Stomach (tissue), 4 donors: ENCODE measurements around the gene GTF2H3.

Source experiments
- CTCF ChIP-seq, 7 experiments: fragments of 450-650 bp in 4 of 7; fragments of 200-600 bp in 3 of 7; sonication (generic) in 3 of 7; IDR thresholded peaks; one replicate each; pipeline ENCODE4 v1.5.1; 2016 to 2019; ENCODE audit warnings: antibody characterized with exemption in 7 of 7, control low read depth in 2 of 7, mild to moderate bottlenecking in 1 of 7
- POLR2A ChIP-seq, 4 donors: fragments of 450-650 bp; IDR thresholded peaks; one replicate each; pipeline ENCODE4 v1.6.1; 2016; ENCODE audit warnings: antibody characterized with exemption in 4 of 4, control low read depth in 2 of 4, mild to moderate bottlenecking in 1 of 4, moderate library complexity in 1 of 4
- POLR2AphosphoS5 ChIP-seq, 3 donors: sonication (generic); formaldehyde crosslinking; IDR thresholded peaks; one replicate each; pipeline ENCODE4 v1.6.1; 2016; ENCODE audit warnings: antibody characterized with exemption in 3 of 3

DNA sequence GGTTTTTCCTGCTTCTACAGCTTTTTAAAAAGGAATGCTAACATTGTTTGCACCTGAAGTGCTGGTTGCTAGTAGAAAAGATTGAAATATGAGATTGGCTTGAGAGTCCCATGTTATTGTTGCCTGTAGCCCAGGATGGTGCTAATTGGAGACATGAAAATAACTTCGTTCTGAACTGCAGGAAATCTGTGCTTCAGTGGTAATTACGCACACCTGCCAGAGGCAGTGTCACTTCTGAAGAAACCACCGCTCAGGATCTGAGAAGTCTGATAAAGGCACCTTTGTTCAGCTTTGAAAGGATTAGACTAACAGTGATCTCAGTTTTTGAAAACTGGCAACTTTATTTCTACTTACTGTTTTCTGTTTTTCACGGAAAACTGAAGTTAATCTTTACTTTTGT is 63.0 kb downstream of the GTF2H3 start:
- TF ChIP-seq POLR2AphosphoS5 (IDR thresholded peaks at IDR 0.05), result no peak
- TF ChIP-seq CTCF (IDR thresholded peaks at IDR 0.05), result no peak
- TF ChIP-seq POLR2A (IDR thresholded peaks at IDR 0.05), result no peak
